ENCODE data around the gene IL6R. TPM values are rescaled to one million over a fixed set of nuclear protein-coding genes. Genes with fewer than 3 reads are reported as not detected.
A peak's percentile ranks its signal among the peaks of the same experiment; 100 is the strongest.

IL6R gene
- polyA plus RNA-seq, 1 experiment: 5.9 TPM

GRCh38 chr1:154460695-154461260 is 55.6 kb downstream of the IL6R start:
- no peaks in the 10 kb centered on the region for H3K9me3 ChIP-seq (ENCODE audit: control insufficient read depth, insufficient read depth, low read length)
- no peak overlapping the region for H3K4me3 ChIP-seq (ENCODE audit: low read depth, low read length)
- CTCF ChIA-PET: interaction anchor here (1.2 to 1.3 kb wide), 2 partner anchors 19 to 135 kb away, joined by 3 read pairs; partner anchors contain the start of gene ATP8B2
- no peak for DNase-seq (ENCODE audit: low read depth, low spot score)
- H3K27ac ChIP-seq (ENCODE audit: low read depth, low read length): no peak overlapping the region
- no peaks in the 10 kb centered on the region for H3K27me3 ChIP-seq (ENCODE audit: control insufficient read depth, insufficient read depth, low read length)
- POLR2A ChIA-PET: no interaction called here
- TF ChIP-seq, protein P1, sequence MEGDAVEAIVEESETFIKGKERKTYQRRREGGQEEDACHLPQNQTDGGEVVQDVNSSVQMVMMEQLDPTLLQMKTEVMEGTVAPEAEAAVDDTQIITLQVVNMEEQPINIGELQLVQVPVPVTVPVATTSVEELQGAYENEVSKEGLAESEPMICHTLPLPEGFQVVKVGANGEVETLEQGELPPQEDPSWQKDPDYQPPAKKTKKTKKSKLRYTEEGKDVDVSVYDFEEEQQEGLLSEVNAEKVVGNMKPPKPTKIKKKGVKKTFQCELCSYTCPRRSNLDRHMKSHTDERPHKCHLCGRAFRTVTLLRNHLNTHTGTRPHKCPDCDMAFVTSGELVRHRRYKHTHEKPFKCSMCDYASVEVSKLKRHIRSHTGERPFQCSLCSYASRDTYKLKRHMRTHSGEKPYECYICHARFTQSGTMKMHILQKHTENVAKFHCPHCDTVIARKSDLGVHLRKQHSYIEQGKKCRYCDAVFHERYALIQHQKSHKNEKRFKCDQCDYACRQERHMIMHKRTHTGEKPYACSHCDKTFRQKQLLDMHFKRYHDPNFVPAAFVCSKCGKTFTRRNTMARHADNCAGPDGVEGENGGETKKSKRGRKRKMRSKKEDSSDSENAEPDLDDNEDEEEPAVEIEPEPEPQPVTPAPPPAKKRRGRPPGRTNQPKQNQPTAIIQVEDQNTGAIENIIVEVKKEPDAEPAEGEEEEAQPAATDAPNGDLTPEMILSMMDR (IDR thresholded peaks at IDR 0.05; ENCODE audit: low read depth, low read length): no peak

DNA sequence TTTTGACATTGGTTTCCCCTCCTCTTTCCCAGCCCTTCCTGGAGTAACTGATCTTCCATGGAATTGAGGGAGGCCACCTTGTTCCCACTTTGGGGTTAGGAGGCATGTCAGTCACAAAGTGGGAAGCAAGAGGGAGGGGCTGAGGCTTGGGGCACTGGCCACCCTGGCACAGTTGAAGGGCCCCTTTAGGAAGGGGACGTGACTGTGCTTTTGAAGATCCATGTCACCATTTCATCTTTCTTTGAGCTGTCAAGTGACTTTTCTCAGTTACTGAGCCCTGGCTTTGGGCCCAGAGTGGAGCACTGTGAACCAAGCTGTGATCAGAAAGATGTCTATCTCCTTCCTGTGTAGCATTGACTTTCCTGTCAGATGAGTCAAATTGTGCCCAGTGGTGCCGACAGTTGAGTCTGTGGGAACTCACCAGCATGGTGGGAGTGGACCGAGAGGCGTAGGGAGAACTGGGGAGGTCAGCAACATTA is 58.4 kb downstream of the IL6R start:
- no peaks in the 10 kb centered on the region for H3K9me3 ChIP-seq (ENCODE audit: control insufficient read depth, insufficient read depth, low read length)
- peak overlapping the region; percentile 88 for H3K27ac ChIP-seq (ENCODE audit: low read depth, low read length)
- DNase-seq (ENCODE audit: low read depth, low spot score): no peak
- TF ChIP-seq, protein P1 (IDR thresholded peaks at IDR 0.05; ENCODE audit: low read depth, low read length): no peak
- ChIA-PET CTCF (interaction anchor here (0.6 to 1.6 kb wide), 5 partner anchors 10 to 596 kb away, joined by 3 to 5 read pairs (median 3); no protein-coding TSS in a partner anchor), POLR2A (interaction anchor here (0.6 to 1.6 kb wide), 6 partner anchors 10 to 580 kb away, joined by 3 to 6 read pairs (median 3); no protein-coding TSS in a partner anchor)
- no peaks in the 10 kb centered on the region for H3K27me3 ChIP-seq (ENCODE audit: control insufficient read depth, insufficient read depth, low read length)
- no peak overlapping the region for H3K4me3 ChIP-seq (ENCODE audit: low read depth, low read length)

GRCh38 chr1:154465621-154466195 is 60.6 kb downstream of the IL6R start:
- TF ChIP-seq, protein P1 (IDR thresholded peaks at IDR 0.05; ENCODE audit: low read depth, low read length): no peak
- DNase-seq (ENCODE audit: low read depth, low spot score): no peak
- CTCF ChIA-PET: interaction anchor here (1.5 kb wide), 1 partner anchor 131 kb away, joined by 4 read pairs; no protein-coding TSS in a partner anchor
- no peak overlapping the region for H3K27ac ChIP-seq (ENCODE audit: low read depth, low read length)
- H3K27me3 ChIP-seq (ENCODE audit: control insufficient read depth, insufficient read depth, low read length): no peaks in the 10 kb centered on the region
- POLR2A ChIA-PET: no interaction called here
- no peak overlapping the region for H3K4me3 ChIP-seq (ENCODE audit: low read depth, low read length)
- no peaks in the 10 kb centered on the region; the same call in 1 of the 2 replicates for H3K9me3 ChIP-seq (ENCODE audit: control insufficient read depth, insufficient read depth, low read length)

DNA sequence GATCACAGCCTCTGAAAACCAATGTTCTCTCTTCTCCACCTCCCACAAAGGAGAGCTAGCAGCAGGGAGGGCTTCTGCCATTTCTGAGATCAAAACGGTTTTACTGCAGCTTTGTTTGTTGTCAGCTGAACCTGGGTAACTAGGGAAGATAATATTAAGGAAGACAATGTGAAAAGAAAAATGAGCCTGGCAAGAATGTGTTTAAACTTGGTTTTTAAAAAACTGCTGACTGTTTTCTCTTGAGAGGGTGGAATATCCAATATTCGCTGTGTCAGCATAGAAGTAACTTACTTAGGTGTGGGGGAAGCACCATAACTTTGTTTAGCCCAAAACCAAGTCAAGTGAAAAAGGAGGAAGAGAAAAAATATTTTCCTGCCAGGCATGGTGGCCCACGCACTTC is 61.1 kb downstream of the IL6R start:
- Histone ChIP-seq H3K9me3 (ENCODE audit: control insufficient read depth, insufficient read depth, low read length) (no peaks in the 10 kb centered on the region; the same call in 1 of the 2 replicates), H3K27me3 (ENCODE audit: control insufficient read depth, insufficient read depth, low read length) (no peaks in the 10 kb centered on the region), H3K4me3 (ENCODE audit: low read depth, low read length) (no peak overlapping the region), H3K27ac (ENCODE audit: low read depth, low read length) (no peak overlapping the region)
- ChIA-PET POLR2A (no interaction called here), CTCF (interaction anchor here (1.5 kb wide), 1 partner anchor 131 kb away, joined by 4 read pairs; no protein-coding TSS in a partner anchor)
- TF ChIP-seq, protein P1 (IDR thresholded peaks at IDR 0.05; ENCODE audit: low read depth, low read length): no peak
- DNase-seq (ENCODE audit: low read depth, low spot score): no peak

DNA sequence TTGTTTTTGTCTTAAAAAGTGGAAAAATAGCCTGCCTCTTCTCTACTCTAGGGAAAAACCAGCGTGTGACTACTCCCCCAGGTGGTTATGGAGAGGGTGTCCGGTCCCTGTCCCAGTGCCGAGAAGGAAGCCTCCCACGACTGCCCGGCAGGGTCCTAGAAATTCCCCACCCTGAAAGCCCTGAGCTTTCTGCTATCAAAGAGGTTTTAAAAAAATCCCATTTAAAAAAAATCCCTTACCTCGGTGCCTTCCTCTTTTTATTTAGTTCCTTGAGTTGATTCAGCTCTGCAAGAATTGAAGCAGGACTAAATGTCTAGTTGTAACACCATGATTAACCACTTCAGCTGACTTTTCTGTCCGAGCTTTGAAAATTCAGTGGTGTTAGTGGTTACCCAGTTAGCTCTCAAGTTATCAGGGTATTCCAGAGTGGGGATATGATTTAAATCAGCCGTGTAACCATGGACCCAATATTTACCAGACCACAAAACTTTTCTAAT is 61.8 kb downstream of the IL6R start:
- Histone ChIP-seq H3K27ac (ENCODE audit: low read depth, low read length) (no peak overlapping the region), H3K9me3 (ENCODE audit: control insufficient read depth, insufficient read depth, low read length) (no peaks in the 10 kb centered on the region; the same call in 1 of the 2 replicates), H3K4me3 (ENCODE audit: low read depth, low read length) (no peak overlapping the region), H3K27me3 (ENCODE audit: control insufficient read depth, insufficient read depth, low read length) (no peaks in the 10 kb centered on the region)
- ChIA-PET POLR2A (no interaction called here), CTCF (interaction anchor here (0.6 to 1.5 kb wide), 3 partner anchors 93 to 132 kb away, joined by 3 to 4 read pairs (median 4); no protein-coding TSS in a partner anchor)
- TF ChIP-seq, protein P1 (IDR thresholded peaks at IDR 0.05; ENCODE audit: low read depth, low read length): 0 out of 2 replicates have a peak, but pooled peaks have one; percentile 14
- DNase-seq (ENCODE audit: low read depth, low spot score): no peak
